Heart right ventricle (tissue), 16 donors: ENCODE measurements around the gene CACNA2D1. TPM values are rescaled to one million over a fixed set of nuclear protein-coding genes. Genes with fewer than 3 reads are reported as not detected.

Experiments used
- ATAC-seq, 8 donors: fragments of 200-7000 bp; cut with Tn5 transposase; one replicate each; pipeline ENCODE4 v1.9.1; 2020; ENCODE audit warnings: mild to moderate bottlenecking in 8 of 8, moderate library complexity in 8 of 8, moderate number of reproducible peaks in 1 of 8
- DNase-seq, 2 donors: peaks; one replicate each; pipeline ENCODE4 v3.0.0-alpha.2; 2020
- H3K27ac ChIP-seq, 10 donors: fragments of 200-600 bp; sonication (generic) in 2 of 10; one replicate each; pipeline versions ENCODE4 v1.5.0 to v1.8.0; 2020 to 2022; ENCODE audit warnings: mild to moderate bottlenecking in 3 of 10
- H3K27me3 ChIP-seq, 7 donors: fragments of 200-600 bp; one replicate each; pipeline ENCODE4 v1.8.0; 2021 to 2022; ENCODE audit warnings: mild to moderate bottlenecking in 2 of 7
- H3K36me3 ChIP-seq, 9 donors: fragments of 200-600 bp; sonication (generic) in 1 of 9; one replicate each; pipeline versions ENCODE4 v1.5.0 to v1.8.0; 2020 to 2022; ENCODE audit warnings: mild to moderate bottlenecking in 2 of 9
- H3K4me1 ChIP-seq, 9 donors: fragments of 200-600 bp; sonication (generic) in 1 of 9; one replicate each; pipeline versions ENCODE4 v1.5.0 to v1.8.0; 2020 to 2022; ENCODE audit warnings: mild to moderate bottlenecking in 4 of 9
- H3K4me3 ChIP-seq, 10 donors: fragments of 200-600 bp; sonication (generic) in 2 of 10; one replicate each; pipeline versions ENCODE4 v1.5.0 to v1.8.0; 2020 to 2022; ENCODE audit warnings: mild to moderate bottlenecking in 7 of 10, moderate library complexity in 2 of 10
- H3K9me3 ChIP-seq, 11 donors: fragments of 200-600 bp in 10 of 11; sonication (generic) in 2 of 11; one replicate each; pipeline versions ENCODE4 v1.5.0 to v1.8.0; 2013 to 2022; ENCODE audit warnings: mild to moderate bottlenecking in 2 of 11, control low read depth in 1 of 11, moderate library complexity in 1 of 11
- CTCF ChIP-seq, 9 donors: fragments of 200-600 bp; sonication (generic) in 2 of 9; IDR thresholded peaks; one replicate each; pipeline versions ENCODE4 v1.5.0 to v1.8.0; 2021 to 2022; ENCODE audit warnings: antibody characterized with exemption in 9 of 9, mild to moderate bottlenecking in 5 of 9, moderate library complexity in 1 of 9
- WGBS, 2 donors: extraction: QIAGEN DNeasy Blood & Tissue Kit; methylation state at CpG; one replicate each; pipeline ENCODE4 v1.1.7; 2013; ENCODE audit warnings: inconsistent platforms in 1 of 2; 5-methylcytosine and 5-hydroxymethylcytosine counted together
- intact Hi-C, 10 donors: fragments of 100-400 bp; cut with DNase I; formaldehyde crosslinking; loops; one replicate each; pipeline versions ENCODE4 v1.11.1 to v1.14.2; 2022
- polyA plus RNA-seq, 2 donors: library from polyadenylated mRNA; stranded (reverse); fragments of 200-250 nt; gene quantifications; one replicate each; pipeline ENCODE4 v1.2.3, GENCODE V29; 2013
- total RNA-seq, 10 donors: library from RNA; stranded (reverse); fragmentation: NEBNext Ultra II Directional in 3 of 10; extraction: Animal tissue kit (Norgen Biotek cat#: 25700) in 3 of 10; gene quantifications; one replicate each; pipeline versions ENCODE4 v1.2.1 to v1.2.4, GENCODE V29; 2021 to 2023
- donor health status: Arrhythmogenic right ventricular cardiomyopathy.
- donor health status: ischemic (EF 13 %, LVEDD 7.1; RV severe dilation, severe dysfunction).
- donor health status: healthy with polysubstance abuse.
- donor health status: DM: no; HTN: yes; CAD: no.
- donor health status: DM: no; HTN: no; CAD: no.
- donor health status: ischemic (EF 25% LVEDD 6.9; RV normal size, moderate dysfunction).
- donor health status: ischemic (EF 25% LVEDD 5.7; RV mildly dilated, moderate dysfunction).
- donor health status: healthy.
- donor health status: DM: yes; HTN: yes; CAD: no.
- donor health status: Ischemic cardiomyopathy.
- donor health status: ischemic (EF 35%, LVEDD 5.7; RV mildly dilated, moderate dysfunction).
- donor health status: nonischemic (EF 11% LVEDD 7.7; RV severe dilation, severe dysfunction).
- donor health status: DM: yes; HTN: yes; CAD: no.
- donor health status: PGD.
- donor health status: ischemic (EF 29% LVEDD 5.4; RV normal size, mild dysfunction).
- donor health status: nonischemic (EF 23%, LVEDD 6.1; RV moderate dilation, normal function).

The CACNA2D1 gene
- total and polyA plus RNA-seq, 12 donors: 7.0 to 131 (median 69.3) TPM

GRCh38 chr7:82183634-82184033, 259.9 kb downstream of the CACNA2D1 start:
- no peak overlapping the region for H3K4me3 ChIP-seq
- peaks cover 0 to 7% (median 0%) of the 10 kb centered on the region in 11 donors for H3K9me3 ChIP-seq
- ATAC-seq: no peak
- intact Hi-C loops: no loop called here
- H3K36me3 ChIP-seq: no peaks in the 10 kb centered on the region
- no peaks in the 10 kb centered on the region for H3K4me1 ChIP-seq
- no peak for DNase-seq
- WGBS, 2 donors: 85 to 93% methylated on average over 4 of the region's 4 CpGs
- no peaks in the 10 kb centered on the region for H3K27me3 ChIP-seq
- H3K27ac ChIP-seq: no peak overlapping the region
- TF ChIP-seq CTCF (IDR thresholded peaks at IDR 0.05): no peak

- no peak overlapping the region for H3K27ac ChIP-seq
- intact Hi-C loops: loop anchor here in 2 of 10 donors (10.0 kb wide), 2 partner anchors 265 to 395 kb away; partner anchors contain the start of gene CACNA2D1 (in 1 of the 2)
- H3K27me3 ChIP-seq: no peaks in the 10 kb centered on the region
- ATAC-seq (no peak), DNase-seq (no peak)
- H3K4me3 ChIP-seq: no peak overlapping the region
- WGBS, 2 donors: 96 to 98% methylated on average over 1 of the region's 1 CpG
- TF ChIP-seq CTCF (IDR thresholded peaks at IDR 0.05): no peak
- no peaks in the 10 kb centered on the region for H3K9me3 ChIP-seq
- peaks cover 0 to 14% (median 0%) of the 10 kb centered on the region in 9 donors for H3K4me1 ChIP-seq
- no peaks in the 10 kb centered on the region for H3K36me3 ChIP-seq
These were observed 264.3 kb downstream of the CACNA2D1 start for GRCh38 chr7:82179311-82179710.

- no peak for TF ChIP-seq CTCF (IDR thresholded peaks at IDR 0.05)
- WGBS, 2 donors: 63 to 68% methylated on average over 2 of the region's 2 CpGs
- peaks cover 0 to 14% (median 0%) of the 10 kb centered on the region in 9 donors for H3K4me1 ChIP-seq
- DNase-seq: no peak
- no peak for ATAC-seq
- no peak overlapping the region for H3K27ac ChIP-seq
- no peaks in the 10 kb centered on the region for H3K27me3 ChIP-seq
- intact Hi-C loops: loop anchor here in 2 of 10 donors (10.0 kb wide), 2 partner anchors 269 to 399 kb away; partner anchors contain the start of gene CACNA2D1 (in 1 of the 2)
- no peak overlapping the region for H3K4me3 ChIP-seq
- peaks cover 0 to 8% (median 0%) of the 10 kb centered on the region in 11 donors for H3K9me3 ChIP-seq
- H3K36me3 ChIP-seq: no peaks in the 10 kb centered on the region
These were observed 268.3 kb downstream of the CACNA2D1 start for GRCh38 chr7:82175319-82175718.

- no peak for DNase-seq
- intact Hi-C loops: loop anchor here in 2 of 10 donors (10.0 kb wide), 2 partner anchors 271 to 401 kb away; partner anchors contain the start of gene CACNA2D1 (in 1 of the 2)
- H3K4me3 ChIP-seq: no peak overlapping the region
- H3K36me3 ChIP-seq: no peaks in the 10 kb centered on the region
- H3K27me3 ChIP-seq: no peaks in the 10 kb centered on the region
- H3K4me1 ChIP-seq: peaks cover 0 to 14% (median 0%) of the 10 kb centered on the region in 9 donors
- peaks cover 0 to 8% (median 0%) of the 10 kb centered on the region in 11 donors for H3K9me3 ChIP-seq
- H3K27ac ChIP-seq: no peak overlapping the region
- ATAC-seq: no peak
- WGBS, 2 donors: 84 to 92% methylated on average over 4 of the region's 4 CpGs
- no peak for TF ChIP-seq CTCF (IDR thresholded peaks at IDR 0.05)
These were observed 270.1 kb downstream of the CACNA2D1 start for GRCh38 chr7:82173400-82174021.
